HepG2 (cell line): Measurements from ENCODE around the gene FOXA1. TPM values are rescaled to one million over a fixed set of nuclear protein-coding genes. Genes with fewer than 3 reads are reported as not detected.

ENCODE experiments used
- ADNP ChIP-seq: sonication (generic); formaldehyde crosslinking; IDR thresholded peaks from 2 replicates; pipeline ENCODE4 v1.4.0; 2020; ENCODE audit warnings: missing genetic modification reagents
- ARID2 ChIP-seq: sonication (generic); formaldehyde crosslinking; IDR thresholded peaks from 2 replicates; pipeline ENCODE4 v1.8.1; 2022; ENCODE audit warnings: mild to moderate bottlenecking, missing genetic modification reagents, borderline replicate concordance
- ARNTL ChIP-seq: sonication (generic); formaldehyde crosslinking; IDR thresholded peaks from 2 replicates; pipeline ENCODE4 v1.4.0; 2020; ENCODE audit warnings: mild to moderate bottlenecking, missing genetic modification reagents
- ASH2L ChIP-seq: fragments of 300-600, 200-600 bp; sonication (generic); IDR thresholded peaks from 2 replicates; pipeline ENCODE4 v1.7.0; 2017; ENCODE audit warnings: low read depth, mild to moderate bottlenecking, moderate library complexity, mixed read lengths, low read length; ENCODE audit not compliant: insufficient read length
- KLF6 ChIP-seq: IDR thresholded peaks from 2 replicates; pipeline ENCODE4 v1.8.0; 2016; ENCODE audit warnings: missing biosample characterization, missing genetic modification reagents
- RAD21 ChIP-seq: fragments of 450-650 bp; formaldehyde crosslinking; IDR thresholded peaks from 2 replicates; pipeline ENCODE4 v1.5.0; 2020; ENCODE audit warnings: mild to moderate bottlenecking
- RFX3 ChIP-seq: IDR thresholded peaks from 2 replicates; pipeline ENCODE4 v1.6.1; 2016; ENCODE audit warnings: missing biosample characterization, missing genetic modification reagents
- RXRA ChIP-seq: sonication (generic); formaldehyde crosslinking; IDR thresholded peaks from 2 replicates; pipeline ENCODE4 v1.5.1; 2020; ENCODE audit warnings: missing genetic modification reagents
- SOX6 ChIP-seq, 2 experiments: fragments of 450-650 bp in 1 of 2; sonication (generic) in 1 of 2; formaldehyde crosslinking in 1 of 2; IDR thresholded peaks; 2 replicates each; pipeline versions ENCODE4 v1.4.0 to v1.6.1; 2017 to 2020; ENCODE audit warnings: antibody characterized with exemption in 1 of 2, mild to moderate bottlenecking in 1 of 2, missing genetic modification reagents in 1 of 2
- SRF ChIP-seq: IDR thresholded peaks from 2 replicates; pipeline ENCODE4 v1.6.1; 2011; ENCODE audit warnings: mild to moderate bottlenecking, low read depth, low read length, moderate library complexity
- THYN1 ChIP-seq: sonication (generic); formaldehyde crosslinking; IDR thresholded peaks from 2 replicates; pipeline ENCODE4 v1.8.1; 2023; ENCODE audit warnings: low read depth, mild to moderate bottlenecking, moderate library complexity, missing genetic modification reagents, borderline replicate concordance
- ZNF264 ChIP-seq: sonication (generic); formaldehyde crosslinking; IDR thresholded peaks from 2 replicates; pipeline ENCODE4 v1.4.0; 2020; ENCODE audit warnings: missing genetic modification reagents
- ZNF33B ChIP-seq: sonication (generic); formaldehyde crosslinking; IDR thresholded peaks from 2 replicates; pipeline ENCODE4 v1.5.1; 2020; ENCODE audit warnings: mild to moderate bottlenecking, missing genetic modification reagents
- ZNF343 ChIP-seq: sonication (generic); formaldehyde crosslinking; IDR thresholded peaks from 2 replicates; pipeline ENCODE4 v1.4.0; 2020; ENCODE audit warnings: mild to moderate bottlenecking, missing genetic modification reagents
- ZNF674 ChIP-seq: sonication (generic); formaldehyde crosslinking; IDR thresholded peaks from 2 replicates; pipeline ENCODE4 v1.5.0; 2020; ENCODE audit warnings: low read depth, mild to moderate bottlenecking, missing genetic modification reagents
- ZSCAN25 ChIP-seq: sonication (generic); formaldehyde crosslinking; IDR thresholded peaks from 2 replicates; pipeline ENCODE4 v1.8.0; 2022; ENCODE audit warnings: mild to moderate bottlenecking, missing genetic modification reagents
- ZSCAN30 ChIP-seq: sonication (generic); formaldehyde crosslinking; IDR thresholded peaks from 2 replicates; pipeline ENCODE4 v1.5.0; 2020; ENCODE audit warnings: mild to moderate bottlenecking, missing genetic modification reagents
- polyA plus RNA-seq, 8 experiments: library from polyadenylated mRNA; depleted of rRNA in 3 of 8; stranded (reverse) in 7 of 8; unstranded in 1 of 8; fragments of >200 nt; fragmentation: Illumina TruSeq in 4 of 8; extraction: Trizol in 4 of 8; gene quantifications; 2 replicates each; pipeline versions ENCODE4 v1.2.1 to v1.2.3, GENCODE V29; 2011 to 2016; ENCODE audit warnings: low read depth in 4 of 8, missing spikeins in 1 of 8, mixed read lengths in 1 of 8; ENCODE audit not compliant: insufficient read depth in 1 of 8
- total RNA-seq, 5 experiments: library from RNA; depleted of rRNA; stranded (reverse); fragments of >200 nt; fragmentation: Illumina TruSeq; extraction: Trizol; gene quantifications; 2 replicates each; pipeline ENCODE4 v1.2.3, GENCODE V29; 2016; ENCODE audit warnings: low read depth in 1 of 5
- TF ChIP-seq, protein P1 (sequence below): IDR thresholded peaks from 2 replicates; pipeline ENCODE4 v1.6.1; 2018; ENCODE audit warnings: missing genetic modification reagents
- TF ChIP-seq, protein P2 (sequence below): sonication (generic); formaldehyde crosslinking; IDR thresholded peaks from 2 replicates; pipeline ENCODE4 v1.5.1; 2020; ENCODE audit warnings: missing genetic modification reagents, mild to moderate bottlenecking, borderline replicate concordance
- TF ChIP-seq, protein P3 (sequence below): sonication (generic); formaldehyde crosslinking; IDR thresholded peaks from 2 replicates; pipeline ENCODE4 v1.4.0; 2020; ENCODE audit warnings: low read depth, mild to moderate bottlenecking, missing genetic modification reagents
- TF ChIP-seq, protein P4 (sequence below): sonication (generic); formaldehyde crosslinking; IDR thresholded peaks from 2 replicates; pipeline ENCODE4 v1.8.1; 2023; ENCODE audit warnings: mild to moderate bottlenecking, missing genetic modification reagents
- TF ChIP-seq, protein P5 (sequence below): sonication (generic); formaldehyde crosslinking; IDR thresholded peaks from 2 replicates; pipeline ENCODE4 v1.5.1; 2020; ENCODE audit warnings: mild to moderate bottlenecking, missing genetic modification reagents

Gene FOXA1
- total and polyA plus RNA-seq, 2 of the 13 experiments (the other 11 are each of a cell fraction or from before 2014, with no cell fraction given), result 43.4 to 58.6 TPM

DNA sequence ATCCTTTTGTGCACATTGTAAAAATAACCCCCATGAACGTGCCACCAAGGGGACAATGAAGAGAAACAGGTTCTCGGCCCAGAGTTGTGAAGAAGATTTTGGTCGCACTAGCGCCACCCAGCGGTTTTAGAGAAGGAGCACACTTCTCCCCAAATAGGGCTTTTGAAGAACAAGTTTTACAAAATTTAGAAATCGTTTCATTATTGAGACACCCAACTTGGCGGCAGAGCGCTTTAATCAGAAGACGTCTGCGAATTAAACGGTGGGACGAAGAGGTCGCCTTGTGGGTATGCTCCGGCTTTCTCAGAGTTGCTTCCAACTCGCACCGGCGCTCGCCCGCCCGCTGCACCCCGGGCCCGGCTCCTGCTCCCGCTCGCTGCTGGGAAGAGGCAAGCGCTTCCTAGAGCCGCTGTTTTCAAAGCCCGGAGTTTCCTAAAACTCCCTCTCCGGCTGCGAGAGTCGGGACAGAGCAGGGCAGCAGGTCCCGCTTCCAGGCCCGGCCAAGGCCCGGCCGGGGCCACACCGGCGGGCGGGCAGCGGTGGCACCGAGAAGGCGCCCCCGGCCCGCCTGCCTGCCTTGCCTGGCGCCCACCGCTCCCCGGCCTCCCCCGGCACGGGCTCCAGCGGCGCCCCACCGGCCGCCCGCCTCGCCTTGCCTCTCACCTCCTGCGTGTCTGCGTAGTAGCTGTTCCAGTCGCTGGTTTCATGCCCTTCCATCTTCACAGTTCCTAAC lies 645 bp downstream of the FOXA1 start (continued):
- TF ChIP-seq RAD21 (peak; percentile 88), ARID2 (peak; percentile 88; the same call in 1 of the 2 replicates), ZSCAN25 (CRISPR knock-in tag) (peak; percentile 70; the same call in 1 of the 2 replicates), ZNF674 (no peak), SRF (no peak; the same call in 1 of the 2 replicates), RXRA (CRISPR knock-in tag) (peak; percentile 14; the same call in 1 of the 2 replicates), ZNF264 (peak; percentile 53; the same call in 1 of the 2 replicates), KLF6 (peak; percentile 18), ASH2L (peak; percentile 89), ZSCAN30 (no peak), ADNP (CRISPR knock-in tag) (no peak; the same call in 1 of the 2 replicates), THYN1 (0 out of 2 replicates have a peak, but pooled peaks have one; percentile 70), SOX6 (IDR thresholded peaks at IDR 0.05) (no peak), SOX6 (CRISPR knock-in tag; IDR thresholded peaks at IDR 0.05) (peak; percentile 84), ZNF33B (CRISPR knock-in tag) (0 out of 2 replicates have a peak, but pooled peaks have one; percentile 81), ZNF343 (no peak), RFX3 (CRISPR knock-in tag) (peak; percentile 27; the same call in 1 of the 2 replicates), ARNTL (CRISPR knock-in tag) (no peak)
- TF ChIP-seq, protein P1, sequence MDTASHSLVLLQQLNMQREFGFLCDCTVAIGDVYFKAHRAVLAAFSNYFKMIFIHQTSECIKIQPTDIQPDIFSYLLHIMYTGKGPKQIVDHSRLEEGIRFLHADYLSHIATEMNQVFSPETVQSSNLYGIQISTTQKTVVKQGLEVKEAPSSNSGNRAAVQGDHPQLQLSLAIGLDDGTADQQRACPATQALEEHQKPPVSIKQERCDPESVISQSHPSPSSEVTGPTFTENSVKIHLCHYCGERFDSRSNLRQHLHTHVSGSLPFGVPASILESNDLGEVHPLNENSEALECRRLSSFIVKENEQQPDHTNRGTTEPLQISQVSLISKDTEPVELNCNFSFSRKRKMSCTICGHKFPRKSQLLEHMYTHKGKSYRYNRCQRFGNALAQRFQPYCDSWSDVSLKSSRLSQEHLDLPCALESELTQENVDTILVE, result peak; percentile 86
- TF ChIP-seq, protein P2, sequence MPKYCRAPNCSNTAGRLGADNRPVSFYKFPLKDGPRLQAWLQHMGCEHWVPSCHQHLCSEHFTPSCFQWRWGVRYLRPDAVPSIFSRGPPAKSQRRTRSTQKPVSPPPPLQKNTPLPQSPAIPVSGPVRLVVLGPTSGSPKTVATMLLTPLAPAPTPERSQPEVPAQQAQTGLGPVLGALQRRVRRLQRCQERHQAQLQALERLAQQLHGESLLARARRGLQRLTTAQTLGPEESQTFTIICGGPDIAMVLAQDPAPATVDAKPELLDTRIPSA (CRISPR knock-in tag), result no peak
- TF ChIP-seq, protein P3, sequence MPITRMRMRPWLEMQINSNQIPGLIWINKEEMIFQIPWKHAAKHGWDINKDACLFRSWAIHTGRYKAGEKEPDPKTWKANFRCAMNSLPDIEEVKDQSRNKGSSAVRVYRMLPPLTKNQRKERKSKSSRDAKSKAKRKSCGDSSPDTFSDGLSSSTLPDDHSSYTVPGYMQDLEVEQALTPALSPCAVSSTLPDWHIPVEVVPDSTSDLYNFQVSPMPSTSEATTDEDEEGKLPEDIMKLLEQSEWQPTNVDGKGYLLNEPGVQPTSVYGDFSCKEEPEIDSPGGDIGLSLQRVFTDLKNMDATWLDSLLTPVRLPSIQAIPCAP (CRISPR knock-in tag), result no peak
- TF ChIP-seq, protein P4, sequence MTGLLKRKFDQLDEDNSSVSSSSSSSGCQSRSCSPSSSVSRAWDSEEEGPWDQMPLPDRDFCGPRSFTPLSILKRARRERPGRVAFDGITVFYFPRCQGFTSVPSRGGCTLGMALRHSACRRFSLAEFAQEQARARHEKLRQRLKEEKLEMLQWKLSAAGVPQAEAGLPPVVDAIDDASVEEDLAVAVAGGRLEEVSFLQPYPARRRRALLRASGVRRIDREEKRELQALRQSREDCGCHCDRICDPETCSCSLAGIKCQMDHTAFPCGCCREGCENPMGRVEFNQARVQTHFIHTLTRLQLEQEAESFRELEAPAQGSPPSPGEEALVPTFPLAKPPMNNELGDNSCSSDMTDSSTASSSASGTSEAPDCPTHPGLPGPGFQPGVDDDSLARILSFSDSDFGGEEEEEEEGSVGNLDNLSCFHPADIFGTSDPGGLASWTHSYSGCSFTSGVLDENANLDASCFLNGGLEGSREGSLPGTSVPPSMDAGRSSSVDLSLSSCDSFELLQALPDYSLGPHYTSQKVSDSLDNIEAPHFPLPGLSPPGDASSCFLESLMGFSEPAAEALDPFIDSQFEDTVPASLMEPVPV, result no peak; the same call in 1 of the 2 replicates
- TF ChIP-seq, protein P5, sequence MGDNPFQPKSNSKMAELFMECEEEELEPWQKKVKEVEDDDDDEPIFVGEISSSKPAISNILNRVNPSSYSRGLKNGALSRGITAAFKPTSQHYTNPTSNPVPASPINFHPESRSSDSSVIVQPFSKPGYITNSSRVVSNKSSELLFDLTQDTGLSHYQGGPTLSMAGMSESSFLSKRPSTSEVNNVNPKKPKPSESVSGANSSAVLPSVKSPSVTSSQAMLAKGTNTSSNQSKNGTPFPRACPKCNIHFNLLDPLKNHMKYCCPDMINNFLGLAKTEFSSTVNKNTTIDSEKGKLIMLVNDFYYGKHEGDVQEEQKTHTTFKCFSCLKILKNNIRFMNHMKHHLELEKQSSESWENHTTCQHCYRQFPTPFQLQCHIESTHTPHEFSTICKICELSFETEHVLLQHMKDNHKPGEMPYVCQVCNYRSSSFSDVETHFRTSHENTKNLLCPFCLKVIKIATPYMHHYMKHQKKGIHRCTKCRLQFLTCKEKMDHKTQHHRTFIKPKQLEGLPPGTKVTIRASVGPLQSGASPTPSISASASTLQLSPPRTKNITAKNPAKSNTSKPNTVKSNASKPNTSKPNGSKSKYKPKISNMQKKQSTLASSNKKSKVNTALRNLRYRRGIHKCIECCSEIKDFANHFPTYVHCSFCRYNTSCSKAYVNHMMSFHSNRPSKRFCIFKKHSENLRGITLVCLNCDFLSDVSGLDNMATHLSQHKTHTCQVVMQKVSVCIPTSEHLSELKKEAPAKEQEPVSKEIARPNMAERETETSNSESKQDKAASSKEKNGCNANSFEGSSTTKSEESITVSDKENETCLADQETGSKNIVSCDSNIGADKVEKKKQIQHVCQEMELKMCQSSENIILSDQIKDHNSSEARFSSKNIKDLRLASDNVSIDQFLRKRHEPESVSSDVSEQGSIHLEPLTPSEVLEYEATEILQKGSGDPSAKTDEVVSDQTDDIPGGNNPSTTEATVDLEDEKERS (CRISPR knock-in tag), result peak; percentile 69; the same call in 1 of the 2 replicates
